AG09319 (cell line): ENCODE data around the gene FER1L5.
"Not testable (repeated sequence)": the region's sequence is repeated elsewhere in the genome, so short reads cannot be mapped to it uniquely, and the experiment has no call there.

Experiments
- DNase-seq: peaks from one replicate; pipeline ENCODE4 v3.0.0-alpha.2; 2010; ENCODE audit warnings: low read depth; ENCODE audit errors: extremely low read depth
- CTCF ChIP-seq: IDR thresholded peaks from 2 replicates; pipeline ENCODE4 v1.5.1; 2011; ENCODE audit warnings: low read depth, mild to moderate bottlenecking, inconsistent platforms, low read length, moderate library complexity

FER1L5 gene

GRCh38 chr2:96649342-96649741 lies 6.8 kb downstream of the FER1L5 start:
- TF ChIP-seq CTCF = no peak
- no peak for DNase-seq

DNA sequence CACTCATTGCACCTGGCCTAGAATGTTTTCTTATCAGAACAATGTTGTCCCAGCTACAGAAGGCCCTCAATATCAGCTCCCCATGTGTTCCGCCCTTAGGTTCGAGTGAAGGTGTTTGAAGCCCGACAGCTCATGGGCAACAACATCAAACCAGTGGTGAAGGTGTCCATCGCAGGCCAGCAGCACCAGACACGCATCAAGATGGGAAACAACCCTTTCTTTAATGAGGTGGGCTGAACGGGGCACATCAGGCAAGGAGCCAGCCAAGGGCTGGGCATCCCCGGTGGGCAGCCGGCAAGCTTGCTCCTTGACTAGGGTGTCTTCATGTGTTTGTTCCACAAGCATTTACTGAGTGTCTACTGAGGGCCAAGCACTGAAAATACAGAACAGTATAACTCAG lies 9.2 kb downstream of the FER1L5 start:
- no peak for DNase-seq
- TF ChIP-seq CTCF = no peak

- DNase-seq = not testable (repeated sequence)
Measured at GRCh38 chr2:96654791-96655190, 12.2 kb downstream of the FER1L5 start.

- TF ChIP-seq CTCF = no peak
- DNase-seq = no peak
Measured at GRCh38 chr2:96655526-96655925, 13.0 kb downstream of the FER1L5 start.

DNA sequence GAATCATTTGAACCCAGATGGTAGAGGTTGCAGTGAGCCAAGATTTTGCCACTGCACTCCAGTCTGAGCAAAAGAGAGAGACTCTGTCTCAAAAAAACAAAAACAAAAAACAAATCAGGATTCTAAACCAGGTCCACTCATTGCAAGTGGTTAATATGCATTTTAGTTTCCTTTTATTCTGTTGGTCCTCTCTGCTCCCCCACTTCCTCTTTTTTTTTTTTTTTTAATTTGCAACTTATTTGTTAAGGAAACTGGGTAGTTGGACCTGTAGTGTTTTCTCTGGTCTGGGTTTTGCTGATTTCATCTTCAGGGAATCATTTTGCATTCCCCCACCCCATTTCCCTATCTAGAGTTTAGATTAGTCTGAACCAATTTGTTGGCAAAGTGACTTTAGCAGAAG lies 14.0 kb downstream of the FER1L5 start:
- no peak for DNase-seq
- TF ChIP-seq CTCF = no peak

GRCh38 chr2:96661324-96661723 lies 18.8 kb downstream of the FER1L5 start:
- no peak for DNase-seq
- TF ChIP-seq CTCF = no peak

- DNase-seq = no peak
- no peak for TF ChIP-seq CTCF
Measured at GRCh38 chr2:96662360-96662759, 19.8 kb downstream of the FER1L5 start.

DNA sequence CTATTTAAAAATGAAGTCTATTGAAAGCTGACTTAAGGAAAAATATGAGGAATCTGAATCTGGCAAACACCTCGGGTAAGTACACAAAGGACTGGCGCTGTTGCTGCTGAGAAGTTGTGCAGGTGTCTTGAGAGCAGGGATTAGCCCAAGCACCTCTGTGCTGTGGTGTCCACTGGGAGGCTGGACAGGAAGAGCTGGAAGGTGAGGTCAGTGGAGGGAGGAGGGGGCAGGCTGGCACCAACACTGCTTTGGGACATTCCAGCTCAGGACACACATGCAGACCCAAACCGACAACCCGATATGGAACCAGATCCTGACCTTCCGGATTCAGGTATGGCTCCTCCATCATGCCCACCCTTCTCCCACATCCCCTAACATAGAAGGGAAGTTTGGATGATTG lies 20.6 kb downstream of the FER1L5 start:
- DNase-seq = no peak
- TF ChIP-seq CTCF = no peak
